GM12875 (cell line): Measurements from ENCODE around the gene UBE2S.

ENCODE experiments used
- H3K4me3 ChIP-seq: one replicate; pipeline ENCODE4 v1.5.1; 2011; ENCODE audit warnings: low read depth, low read length, control low read depth
- CTCF ChIP-seq: IDR thresholded peaks from 2 replicates; pipeline ENCODE4 v1.5.1; 2011; ENCODE audit warnings: low read depth, mild to moderate bottlenecking, control low read depth, inconsistent platforms, low read length, moderate library complexity, borderline replicate concordance; ENCODE audit not compliant: insufficient read depth

UBE2S gene

GRCh38 chr19:55437410-55437809 lies 29.8 kb upstream of the UBE2S start:
- no peak overlapping the region for H3K4me3 ChIP-seq
- TF ChIP-seq CTCF, result no peak

GRCh38 chr19:55436847-55437246 lies 29.3 kb upstream of the UBE2S start:
- TF ChIP-seq CTCF, result no peak
- H3K4me3 ChIP-seq, result no peak overlapping the region

- TF ChIP-seq CTCF, result no peak
- no peak overlapping the region for H3K4me3 ChIP-seq
Observed at GRCh38 chr19:55435020-55435419, 27.4 kb upstream of the UBE2S start.

- TF ChIP-seq CTCF, result no peak
- no peak overlapping the region for H3K4me3 ChIP-seq
Observed at GRCh38 chr19:55434356-55434919, 26.9 kb upstream of the UBE2S start.

GRCh38 chr19:55433292-55433691 lies 25.7 kb upstream of the UBE2S start:
- H3K4me3 ChIP-seq, result no peak overlapping the region
- TF ChIP-seq CTCF, result no peak

GRCh38 chr19:55432241-55432959 lies 24.8 kb upstream of the UBE2S start:
- TF ChIP-seq CTCF, result no peak
- H3K4me3 ChIP-seq, result no peak overlapping the region

- no peak overlapping the region for H3K4me3 ChIP-seq
Observed at GRCh38 chr19:55431183-55431582, 23.6 kb upstream of the UBE2S start.

More at GRCh38 chr19:55431183-55431582, 23.6 kb upstream of the UBE2S start:
- no peak for TF ChIP-seq CTCF
